PFSK-1 (cell line): ENCODE results near the gene RECQL5.

ENCODE experiments used
- FOXP2 ChIP-seq: optimal IDR thresholded peaks from 2 replicates; pipeline ENCODE3; 2011; ENCODE audit warnings: borderline replicate concordance, control low read depth, inconsistent platforms; ENCODE audit not compliant: insufficient read depth; ENCODE audit errors: extremely low read length, extremely low read depth
- POLR2AphosphoS5 ChIP-seq: IDR thresholded peaks from 2 replicates; pipeline ENCODE4 v1.6.1; 2012; ENCODE audit warnings: low read depth, mild to moderate bottlenecking, control low read depth, low read length, moderate library complexity
- REST ChIP-seq, 2 experiments: IDR thresholded peaks; 2 replicates each; pipeline versions ENCODE4 v1.6.1 to v1.8.0; 2011 to 2012; ENCODE audit warnings: low read depth in 2 of 2, low read length in 2 of 2, control low read depth in 1 of 2, inconsistent platforms in 1 of 2, mild to moderate bottlenecking in 1 of 2, moderate library complexity in 1 of 2; ENCODE audit not compliant: insufficient read depth in 1 of 2

GRCh38 chr17:75684249-75684648 is 17.3 kb upstream of the RECQL5 start:
- TF ChIP-seq REST (IDR thresholded peaks at IDR 0.05; ENCODE audit: insufficient read depth in 1 of 2, low read depth in 2 of 2, low read length in 2 of 2) (no peak), POLR2AphosphoS5 (no peak), FOXP2 (no peak)
